GM13976 (cell line): ENCODE results near the gene HTR3D.
A peak's percentile ranks its signal among the peaks of the same experiment; 100 is the strongest.
"Not testable (repeated sequence)": the region's sequence is repeated elsewhere in the genome, so short reads cannot be mapped to it uniquely, and the experiment has no call there.

ENCODE experiments used
- DNase-seq: peaks from one replicate; pipeline ENCODE4 v3.0.0; 2012; ENCODE audit warnings: low spot score
- in situ Hi-C: fragments of 300-500 bp; cut with MboI; formaldehyde crosslinking; loops from one replicate; pipeline ENCODE4 v1.12.0; 2022; ENCODE audit warnings: low sequenced_read_pairs, mixed read lengths, inconsistent platforms; ENCODE audit not compliant: unreplicated experiment
- TF ChIP-seq, protein P1 (sequence below): IDR thresholded peaks from 2 replicates; pipeline ENCODE4 v1.5.1; 2012; ENCODE audit warnings: borderline replicate concordance, mild to moderate bottlenecking; ENCODE audit not compliant: insufficient read depth; ENCODE audit errors: extremely low read depth, missing control alignments, control extremely low read depth

HTR3D gene

DNA sequence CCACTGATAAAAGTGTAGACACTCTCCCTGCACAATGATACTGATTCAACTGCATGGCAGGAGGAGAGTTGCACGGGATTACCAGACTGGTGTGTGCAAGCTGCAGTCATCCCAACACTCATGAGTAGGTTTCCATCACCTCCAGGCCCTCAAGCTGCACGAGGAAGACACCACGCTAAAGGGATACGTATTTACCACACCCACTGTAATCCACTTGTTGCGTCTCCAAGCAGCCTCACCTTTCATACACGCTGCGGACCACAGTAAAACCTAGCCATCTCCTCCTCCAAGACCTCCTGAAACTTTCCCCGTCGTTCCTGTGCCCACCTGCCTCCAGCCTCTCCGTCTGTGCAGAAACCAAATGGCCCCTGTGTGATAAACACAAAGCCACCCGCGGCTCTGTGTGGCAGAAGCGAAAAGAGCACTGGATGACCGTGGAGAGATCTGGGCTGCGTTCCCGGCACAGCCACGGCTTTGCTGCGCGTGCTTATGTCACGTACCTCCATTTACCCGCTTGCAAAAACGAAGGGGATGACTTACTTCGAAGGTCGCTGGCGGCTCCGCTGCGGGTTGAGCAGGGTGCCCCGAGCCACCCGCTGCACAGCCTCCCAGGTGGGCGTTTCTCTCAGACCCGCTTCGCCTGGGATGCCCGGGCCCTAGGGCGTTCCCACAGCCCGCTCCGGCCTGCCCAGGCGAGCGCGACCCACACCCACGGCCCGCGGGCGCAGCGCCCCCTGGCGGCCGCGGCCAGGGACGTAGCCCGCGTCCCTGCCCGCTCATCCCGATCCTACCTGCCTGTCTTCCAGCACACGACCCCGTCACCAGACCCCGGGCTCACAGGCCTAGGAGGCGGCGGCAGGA, 14.5 kb upstream of the HTR3D start:
- peak; percentile 86 for DNase-seq
- TF ChIP-seq, protein P1, sequence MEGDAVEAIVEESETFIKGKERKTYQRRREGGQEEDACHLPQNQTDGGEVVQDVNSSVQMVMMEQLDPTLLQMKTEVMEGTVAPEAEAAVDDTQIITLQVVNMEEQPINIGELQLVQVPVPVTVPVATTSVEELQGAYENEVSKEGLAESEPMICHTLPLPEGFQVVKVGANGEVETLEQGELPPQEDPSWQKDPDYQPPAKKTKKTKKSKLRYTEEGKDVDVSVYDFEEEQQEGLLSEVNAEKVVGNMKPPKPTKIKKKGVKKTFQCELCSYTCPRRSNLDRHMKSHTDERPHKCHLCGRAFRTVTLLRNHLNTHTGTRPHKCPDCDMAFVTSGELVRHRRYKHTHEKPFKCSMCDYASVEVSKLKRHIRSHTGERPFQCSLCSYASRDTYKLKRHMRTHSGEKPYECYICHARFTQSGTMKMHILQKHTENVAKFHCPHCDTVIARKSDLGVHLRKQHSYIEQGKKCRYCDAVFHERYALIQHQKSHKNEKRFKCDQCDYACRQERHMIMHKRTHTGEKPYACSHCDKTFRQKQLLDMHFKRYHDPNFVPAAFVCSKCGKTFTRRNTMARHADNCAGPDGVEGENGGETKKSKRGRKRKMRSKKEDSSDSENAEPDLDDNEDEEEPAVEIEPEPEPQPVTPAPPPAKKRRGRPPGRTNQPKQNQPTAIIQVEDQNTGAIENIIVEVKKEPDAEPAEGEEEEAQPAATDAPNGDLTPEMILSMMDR, result peak; percentile 95
- in situ Hi-C loops, result loop anchor here (10.0 kb wide), 1 partner anchor 112 kb away; no protein-coding TSS in a partner anchor

DNA sequence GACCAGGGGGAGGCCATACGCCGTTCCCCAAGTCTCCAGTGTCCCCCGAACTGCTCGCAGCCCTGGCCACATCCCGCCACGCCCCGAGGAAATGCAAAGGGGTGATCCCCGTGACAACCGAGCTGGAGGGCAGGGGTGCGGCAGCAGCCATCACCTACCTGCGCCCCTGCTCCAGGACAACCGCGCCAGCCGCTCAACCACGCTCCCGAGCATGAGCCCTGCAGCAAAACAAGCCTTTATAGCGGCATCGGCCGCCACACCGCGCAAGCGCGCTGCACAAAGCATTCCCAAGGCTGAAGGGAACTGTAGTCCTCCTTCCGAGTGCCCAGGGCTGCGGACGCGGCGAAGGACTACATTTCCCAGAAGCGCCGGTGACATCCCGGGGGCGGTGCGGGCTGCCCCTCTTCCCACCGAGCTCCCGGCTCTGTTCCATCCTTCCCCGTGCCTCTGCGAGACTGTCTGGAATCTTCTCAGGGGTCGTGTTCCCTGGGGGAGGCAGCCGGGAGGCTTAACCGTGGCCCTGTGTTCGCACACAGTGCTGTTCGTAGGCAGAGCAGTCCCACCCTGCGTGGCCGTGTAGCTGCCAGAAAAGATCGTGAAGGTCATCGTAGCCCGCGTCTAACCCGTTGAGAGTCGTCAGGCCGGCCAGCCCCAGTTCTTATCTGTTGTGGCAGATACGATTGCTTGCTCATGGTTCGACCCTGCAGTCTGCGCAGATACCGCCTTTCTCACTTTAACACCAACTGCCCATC, 13.7 kb upstream of the HTR3D start, which contains the start of gene ABCC5:
Gene ABCC5, minus strand, starts transcription at position 213 of the 752 bp plus-strand sequence. CDS start 3,492 bp downstream, outside the sequence.
- in situ Hi-C loops, result loop anchor here (10.0 kb wide), 1 partner anchor 113 kb away; no protein-coding TSS in a partner anchor
- TF ChIP-seq, protein P1, result peak; percentile 33
- peak; percentile 96 for DNase-seq

DNA sequence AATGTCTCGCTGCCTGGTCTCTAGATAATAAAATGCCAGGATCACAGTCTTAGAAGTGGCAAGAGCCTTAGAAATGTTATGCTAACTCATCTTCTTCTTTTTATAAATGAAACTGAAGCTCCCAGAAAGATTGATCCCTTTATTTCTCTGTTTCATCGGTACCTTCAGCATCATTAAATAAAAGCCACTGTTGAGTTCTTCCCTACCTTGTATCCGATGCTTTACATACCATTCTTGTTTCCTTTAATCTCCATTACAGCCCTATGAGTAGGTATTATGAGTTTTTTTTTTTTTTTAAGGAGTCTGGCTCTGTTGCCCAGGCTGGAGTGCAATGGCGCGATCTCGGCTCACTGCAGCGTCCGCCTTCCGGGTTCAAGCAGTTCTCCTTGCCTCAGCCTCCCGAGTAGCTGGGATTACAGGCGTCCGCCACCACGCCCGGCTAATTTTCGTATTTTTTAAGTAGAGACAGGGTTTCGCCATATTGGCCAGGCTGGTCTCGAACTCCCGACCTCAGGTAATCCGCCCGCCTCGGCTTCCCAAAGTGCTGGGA, 13.0 kb upstream of the HTR3D start:
- in situ Hi-C loops, result loop anchor here (10.0 kb wide), 1 partner anchor 114 kb away; no protein-coding TSS in a partner anchor
- TF ChIP-seq, protein P1, result no peak
- DNase-seq, result no peak

DNA sequence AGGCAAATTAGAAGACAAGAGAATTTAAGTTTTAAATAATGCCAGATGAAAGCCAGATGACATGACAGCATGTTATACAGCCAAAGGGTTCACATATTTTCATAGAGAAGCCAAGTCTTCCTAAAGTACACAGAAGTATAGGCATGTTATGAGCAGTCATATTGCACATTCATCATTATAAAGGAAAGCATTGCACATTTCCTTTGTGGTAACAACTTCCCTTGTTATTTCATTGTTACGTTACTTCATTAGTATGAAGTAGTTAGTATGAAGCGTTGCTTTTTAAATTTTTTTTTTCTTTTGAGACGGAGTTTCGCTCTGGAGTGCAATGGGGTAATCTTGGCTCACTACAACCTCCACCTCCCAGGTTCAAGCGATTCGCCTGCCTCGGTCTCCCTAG, 9.2 kb upstream of the HTR3D start:
- no peak for DNase-seq
- TF ChIP-seq, protein P1, result no peak
- in situ Hi-C loops, result no loop called here

DNA sequence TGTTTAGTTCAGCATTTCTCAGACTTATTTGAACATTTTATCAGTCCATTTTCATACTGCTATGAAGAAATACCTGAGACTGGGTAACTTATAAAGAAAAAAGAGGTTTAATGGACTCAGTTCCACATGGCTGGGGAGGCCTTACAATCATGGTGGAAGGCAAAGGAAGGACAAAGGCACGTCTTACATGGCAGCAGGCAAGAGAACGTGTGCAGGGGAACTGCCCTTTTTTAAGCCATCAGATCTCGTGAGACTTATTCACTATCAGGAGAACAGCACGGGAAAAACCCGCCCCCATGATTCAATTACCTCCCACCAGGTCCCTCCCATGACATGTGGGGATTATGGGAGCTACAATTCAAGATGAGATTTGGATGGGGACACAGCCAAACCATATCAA, 6.3 kb upstream of the HTR3D start:
- in situ Hi-C loops, DNase-seq: not testable (repeated sequence)

DNA sequence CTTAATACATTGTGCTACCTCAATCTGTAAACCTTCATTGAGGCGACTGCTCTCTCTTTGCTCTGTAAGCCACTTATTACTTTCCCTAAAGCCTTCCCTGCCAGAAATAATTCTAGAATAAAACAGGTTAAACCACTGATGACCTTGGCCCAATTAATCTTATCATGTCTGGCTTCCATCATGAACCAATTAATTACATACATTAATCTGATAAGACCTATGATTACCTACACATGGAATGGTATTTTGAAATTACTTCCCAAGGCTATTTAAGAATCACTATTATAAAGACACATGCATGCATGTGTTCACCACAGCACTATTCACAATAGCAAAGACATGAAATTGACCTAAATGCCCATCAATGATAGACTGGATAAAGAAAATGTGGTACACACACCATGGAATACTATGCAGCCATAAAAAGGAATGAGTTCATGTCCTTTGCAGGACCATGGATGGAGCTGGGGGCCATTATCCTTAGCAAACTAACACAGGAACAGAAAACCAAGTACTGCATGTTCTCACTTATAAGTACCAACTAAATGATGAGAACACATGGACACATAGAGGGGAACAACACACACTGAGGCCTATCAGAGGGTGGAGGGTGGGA, 3.2 kb upstream of the HTR3D start:
- DNase-seq, result not testable (repeated sequence)

DNA sequence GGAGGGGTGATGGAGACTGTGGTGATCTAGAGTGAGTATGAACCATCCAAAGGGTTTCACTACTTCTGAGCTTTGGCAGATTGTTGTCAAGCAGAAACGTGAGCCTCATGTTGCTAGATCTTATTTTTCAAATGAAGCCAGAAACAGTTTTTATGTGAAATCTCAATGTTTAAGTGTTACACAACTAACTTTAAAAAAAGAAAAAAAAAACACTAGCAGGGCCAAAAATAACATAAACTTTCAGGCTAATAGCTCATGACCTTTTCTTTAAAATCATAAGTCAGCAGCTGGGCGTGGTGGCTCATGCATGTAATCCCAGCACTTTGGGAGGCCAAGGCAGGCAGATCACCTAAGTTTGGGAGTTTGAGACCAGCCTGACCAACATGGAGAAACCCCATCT, 2.1 kb upstream of the HTR3D start:
- TF ChIP-seq, protein P1, result no peak
- DNase-seq, result no peak
- in situ Hi-C loops, result no loop called here

More for the DNA sequence above, 3.2 kb upstream of the HTR3D start:
- in situ Hi-C loops, result not testable (repeated sequence)
